AML-193 (cell line): Measurements from ENCODE around the gene NELFA.

Experiments
- DNase-seq, 2 experiments: peaks; one replicate each; lab custom pipeline; 2025; lab: John Stamatoyannopoulos, UW

Gene NELFA

GRCh38 chr4:2008921-2009650 lies at the start of gene NELFA:
Gene NELFA, minus strand, starts transcription at chr4:2008974. Its CDS starts 15 bp downstream, at chr4:2008959.
- DNase-seq = peak; percentile 78 to 87

- no peak for DNase-seq
Observed at GRCh38 chr4:2057382-2058065, 48.8 kb upstream of the NELFA start.

GRCh38 chr4:2054217-2054616 lies 45.4 kb upstream of the NELFA start:
- DNase-seq = no peak

GRCh38 chr4:2051086-2051485 lies 42.3 kb upstream of the NELFA start:
- DNase-seq = no peak

GRCh38 chr4:2049811-2050210 lies 41.0 kb upstream of the NELFA start:
- no peak for DNase-seq

- no peak for DNase-seq
Observed at GRCh38 chr4:2049381-2049780, 40.6 kb upstream of the NELFA start.

GRCh38 chr4:2048831-2049230 lies 40.1 kb upstream of the NELFA start:
- no peak for DNase-seq

GRCh38 chr4:2047781-2048581 lies 39.2 kb upstream of the NELFA start:
- no peak for DNase-seq

- no peak for DNase-seq
Observed at GRCh38 chr4:2047031-2047660, 38.4 kb upstream of the NELFA start.

GRCh38 chr4:2046031-2046961 lies 37.5 kb upstream of the NELFA start:
- DNase-seq = no peak

- DNase-seq = no peak
Observed at GRCh38 chr4:2045518-2045951, 36.8 kb upstream of the NELFA start.

- no peak for DNase-seq
Observed at GRCh38 chr4:2044542-2045517, 36.1 kb upstream of the NELFA start.

- DNase-seq = no peak
Observed at GRCh38 chr4:2044119-2044485, 35.3 kb upstream of the NELFA start.

GRCh38 chr4:2043396-2044118 lies 34.8 kb upstream of the NELFA start:
- no peak for DNase-seq

GRCh38 chr4:2042947-2043395 lies 34.2 kb upstream of the NELFA start:
- no peak for DNase-seq

GRCh38 chr4:2042204-2042946 lies 33.6 kb upstream of the NELFA start:
- no peak for DNase-seq

- peak; percentile 59 to 73 for DNase-seq
Observed at GRCh38 chr4:2041239-2042130, 32.7 kb upstream of the NELFA start.
